AG04449 (cell line): ENCODE data around the gene TMEM86B.

Experiments
- CTCF ChIA-PET: fragments of 350-600 bp; formaldehyde crosslinking; extraction: SDS; loops from one replicate; lab custom pipeline; 2021; ENCODE audit warnings: antibody characterized with exemption; lab: Yijun Ruan, JAX
- POLR2A ChIA-PET: fragments of 400-600, 350-600 bp; formaldehyde crosslinking; extraction: SDS; loops from one replicate; lab custom pipeline; 2020; ENCODE audit warnings: antibody characterized with exemption, inconsistent platforms; lab: Yijun Ruan, JAX
- DNase-seq: peaks from one replicate; pipeline ENCODE4 v3.0.0-alpha.2; 2010; ENCODE audit warnings: low read depth, low spot score
- H3K4me3 ChIP-seq: 2 replicates; pipeline ENCODE4 v1.5.1; 2011; ENCODE audit warnings: low read depth, mild to moderate bottlenecking, control low read depth, low read length
- CTCF ChIP-seq: IDR thresholded peaks from one replicate; pipeline ENCODE4 v1.5.1; 2011; ENCODE audit warnings: mild to moderate bottlenecking, moderate library complexity, low read length, control low read depth, inconsistent platforms; ENCODE audit not compliant: insufficient read depth; ENCODE audit errors: missing control alignments

TMEM86B gene

GRCh38 chr19:55197528-55197927, 31.0 kb downstream of the TMEM86B start:
- CTCF ChIA-PET = interaction anchor here (1.0 to 1.8 kb wide), 3 partner anchors 12 to 221 kb away, joined by 3 to 6 read pairs (median 4); partner anchors contain the start of gene PTPRH
- no peak overlapping the region for H3K4me3 ChIP-seq
- no peak for TF ChIP-seq CTCF
- POLR2A ChIA-PET = no interaction called here
- no peak for DNase-seq

GRCh38 chr19:55196803-55197202, 31.8 kb downstream of the TMEM86B start:
- no peak for TF ChIP-seq CTCF
- ChIA-PET POLR2A (no interaction called here), CTCF (no interaction called here)
- DNase-seq = no peak
- no peak overlapping the region for H3K4me3 ChIP-seq

GRCh38 chr19:55193481-55193880, 35.1 kb downstream of the TMEM86B start:
- CTCF ChIA-PET = interaction anchor here (1.0 to 1.3 kb wide), 2 partner anchors 11 to 33 kb away, joined by 4 to 5 read pairs; no protein-coding TSS in a partner anchor

GRCh38 chr19:55189403-55189835, 39.1 kb downstream of the TMEM86B start:
- TF ChIP-seq CTCF = no peak
- DNase-seq = peak; percentile 83
- CTCF ChIA-PET = interaction anchor here (1.3 kb wide), 1 partner anchor 442 kb away, joined by 3 read pairs; no protein-coding TSS in a partner anchor
- POLR2A ChIA-PET = no interaction called here
- H3K4me3 ChIP-seq = no peak overlapping the region

More at GRCh38 chr19:55193481-55193880, 35.1 kb downstream of the TMEM86B start:
- POLR2A ChIA-PET = no interaction called here
- no peak for DNase-seq
- no peak overlapping the region for H3K4me3 ChIP-seq
- TF ChIP-seq CTCF = no peak

- TF ChIP-seq CTCF = no peak
- POLR2A ChIA-PET = no interaction called here
- no peak for DNase-seq
- CTCF ChIA-PET = interaction anchor here (1.3 kb wide), 1 partner anchor 443 kb away, joined by 3 read pairs; no protein-coding TSS in a partner anchor
- H3K4me3 ChIP-seq = no peak overlapping the region
These were observed 39.9 kb downstream of the TMEM86B start for GRCh38 chr19:55188625-55189024.

- POLR2A ChIA-PET = no interaction called here
- DNase-seq = no peak
- CTCF ChIA-PET = interaction anchor here (1.3 kb wide), 1 partner anchor 21 kb away, joined by 3 read pairs; no protein-coding TSS in a partner anchor
- no peak overlapping the region for H3K4me3 ChIP-seq
- TF ChIP-seq CTCF = no peak
These were observed 42.5 kb downstream of the TMEM86B start for GRCh38 chr19:55186080-55186479.
